Measurements from ENCODE around the gene UBE2G2.
"Not testable (repeated sequence)": the region's sequence is repeated elsewhere in the genome, so short reads cannot be mapped to it uniquely, and the experiment has no call there.

Gene UBE2G2

GRCh38 chr21:44835647-44835973 lies 34.0 kb upstream of the UBE2G2 start:
- no peak for DNase-seq

DNA sequence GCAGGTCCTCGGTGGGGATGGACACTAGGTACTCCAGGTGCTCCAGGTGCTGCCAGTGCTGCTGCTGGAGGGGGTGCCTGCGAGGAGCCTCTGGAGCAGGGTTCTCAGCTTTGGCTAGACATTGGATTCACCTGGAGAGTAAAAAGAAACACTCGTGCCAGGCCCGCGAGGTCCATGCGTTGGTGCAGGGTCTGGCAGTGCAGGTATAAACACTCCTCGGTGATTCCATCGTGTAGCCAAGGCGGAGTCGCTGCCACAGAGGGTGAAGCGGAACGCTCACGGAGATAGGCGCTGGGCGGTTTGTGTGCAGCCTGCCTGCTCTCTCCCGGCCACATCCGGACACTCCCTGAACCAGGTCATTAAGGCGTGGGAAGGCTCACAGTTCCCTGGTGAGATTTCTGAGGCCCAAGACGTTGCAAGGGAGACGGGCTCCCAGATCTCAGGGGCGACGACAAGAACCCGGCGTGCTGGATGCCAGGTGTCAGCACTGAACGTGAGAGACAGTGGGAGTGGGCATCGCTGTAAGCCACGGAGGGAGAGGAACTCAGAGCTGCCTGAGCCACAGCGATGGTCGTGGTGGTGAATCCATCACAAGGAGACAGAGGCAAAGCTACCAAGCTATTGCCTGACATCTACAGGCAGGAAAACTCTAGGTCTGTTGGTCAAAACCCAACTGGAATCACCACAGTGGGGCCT lies 33.5 kb upstream of the UBE2G2 start:
- DNase-seq, result no peak

DNA sequence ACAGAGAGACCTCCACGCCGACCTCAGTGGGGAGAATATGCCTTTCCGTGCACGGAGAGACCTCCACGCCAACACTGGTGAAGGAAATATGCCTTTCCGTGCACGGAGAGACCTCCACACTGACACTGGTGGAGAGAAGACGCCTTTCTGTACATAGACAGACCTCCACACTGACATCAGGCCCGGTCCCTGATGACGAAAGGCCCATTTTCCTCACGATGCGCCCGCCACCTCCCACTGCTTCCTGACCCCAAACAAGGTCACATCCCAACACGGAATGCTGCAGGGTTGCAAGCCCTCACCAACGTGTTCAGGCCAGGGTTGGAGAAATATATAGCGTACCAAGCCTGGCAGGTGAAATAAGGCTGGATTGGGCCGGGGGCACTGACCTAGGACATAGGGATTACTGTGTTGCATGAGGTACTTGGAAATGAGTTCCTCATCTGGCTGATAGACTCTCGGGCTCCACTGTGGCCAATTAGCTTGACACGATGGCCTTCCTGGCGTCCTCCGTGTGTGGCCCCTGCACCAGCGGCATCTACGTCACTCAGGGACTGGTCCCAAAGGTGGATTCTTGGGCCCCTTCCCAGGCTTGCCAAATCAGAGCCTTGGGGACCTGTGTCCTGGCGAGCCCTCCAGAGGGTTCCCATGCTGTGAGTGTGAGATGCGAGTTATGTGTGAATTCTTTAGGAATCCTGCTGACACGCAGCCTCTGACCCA lies 32.8 kb upstream of the UBE2G2 start:
- no peak for DNase-seq

- no peak for DNase-seq
Measured at GRCh38 chr21:44833663-44834062, 32.0 kb upstream of the UBE2G2 start.

DNA sequence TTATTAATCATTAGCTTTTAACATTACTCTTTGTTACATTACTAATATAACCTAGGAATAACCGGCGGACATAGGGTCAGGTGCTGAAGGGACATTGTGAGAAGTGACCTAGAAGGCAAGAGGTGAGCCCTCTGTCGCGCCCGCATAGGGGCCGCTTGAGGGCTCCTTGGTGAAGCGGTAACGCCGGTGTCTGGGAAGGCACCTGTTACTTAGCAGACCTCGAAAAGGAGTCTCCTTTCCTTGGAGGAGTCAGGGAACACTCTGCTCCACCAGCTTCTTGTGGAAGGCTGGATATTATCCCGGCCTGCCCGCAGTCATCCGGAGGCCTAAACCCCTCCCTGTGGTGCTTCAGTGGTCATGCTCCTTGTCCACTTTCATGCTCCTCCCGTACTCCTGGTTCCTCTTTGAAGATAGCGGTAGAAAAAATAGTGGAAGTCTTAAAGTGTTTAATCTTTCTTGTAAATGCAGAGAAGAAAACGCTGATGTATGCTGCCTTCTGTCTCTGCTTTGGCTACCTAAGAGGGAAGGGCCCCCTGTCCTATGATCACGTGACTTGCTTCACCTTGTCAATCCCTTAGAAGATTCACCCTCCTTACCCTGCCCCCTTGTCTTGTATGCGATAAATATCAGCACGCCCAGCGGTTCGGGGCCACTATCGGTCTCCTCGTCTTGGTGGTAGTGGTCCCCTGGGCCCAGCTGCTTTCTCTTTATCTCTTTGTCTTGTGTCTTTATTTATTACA lies 31.1 kb upstream of the UBE2G2 start:
- not testable (repeated sequence) for DNase-seq

- no peak for DNase-seq
Measured at GRCh38 chr21:44831227-44831860, 29.7 kb upstream of the UBE2G2 start.

- DNase-seq, result no peak
Measured at GRCh38 chr21:44829507-44830092, 28.0 kb upstream of the UBE2G2 start.

DNA sequence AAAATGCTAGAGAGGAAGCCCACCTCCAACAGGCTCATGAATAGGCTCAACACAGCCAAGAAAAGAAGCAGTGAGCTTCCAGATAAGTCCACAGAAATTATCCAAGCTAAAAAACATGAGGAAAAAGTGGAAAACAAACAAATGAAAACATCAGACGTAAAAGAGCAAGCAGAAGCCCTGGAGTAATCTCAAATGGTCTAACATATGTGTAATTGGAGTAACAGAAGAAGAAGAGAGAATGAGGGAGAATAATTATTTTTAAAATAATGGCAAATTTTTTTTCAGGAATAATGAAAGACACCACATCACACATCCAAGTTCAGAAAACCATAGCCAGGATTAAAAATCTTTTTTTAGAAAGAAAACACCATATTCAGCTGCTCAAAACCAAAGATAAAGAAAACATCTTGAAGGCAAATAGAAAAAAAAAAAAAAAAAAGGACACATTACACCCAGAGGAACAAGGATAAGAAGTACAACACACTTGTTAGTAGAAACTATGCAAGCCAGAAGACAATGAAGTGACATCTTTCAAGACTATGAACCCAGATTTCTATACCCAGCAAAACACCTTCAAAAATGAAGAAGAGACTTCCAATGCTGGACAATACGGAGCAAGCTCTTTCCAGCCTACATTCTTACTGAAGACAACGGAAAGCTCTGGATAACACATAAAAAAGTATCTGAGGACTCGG lies 26.9 kb upstream of the UBE2G2 start:
- no peak for DNase-seq

GRCh38 chr21:44823179-44823660 lies 21.6 kb upstream of the UBE2G2 start:
- no peak for DNase-seq

GRCh38 chr21:44822484-44823178 lies 21.0 kb upstream of the UBE2G2 start:
- no peak for DNase-seq

DNA sequence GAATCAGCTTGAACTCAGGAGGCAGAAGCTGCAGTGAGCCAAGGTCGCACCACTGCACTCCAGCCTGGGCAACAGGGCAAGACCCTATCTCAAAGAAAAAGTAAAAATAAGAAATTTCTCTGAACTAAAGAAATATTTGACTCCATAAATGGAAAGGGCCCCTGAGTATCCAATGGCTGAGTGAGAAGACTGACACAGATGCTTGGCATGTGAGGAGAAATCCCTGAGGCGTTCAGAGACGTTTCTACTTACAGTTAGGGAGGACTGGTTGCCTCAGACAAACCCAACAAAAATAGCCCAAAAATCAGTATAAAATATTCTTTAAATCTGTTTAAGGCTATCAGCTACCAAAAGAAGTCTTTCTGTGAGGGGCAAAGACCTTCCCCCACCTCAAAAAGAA lies 19.2 kb upstream of the UBE2G2 start:
- peak; percentile 66 for DNase-seq

DNA sequence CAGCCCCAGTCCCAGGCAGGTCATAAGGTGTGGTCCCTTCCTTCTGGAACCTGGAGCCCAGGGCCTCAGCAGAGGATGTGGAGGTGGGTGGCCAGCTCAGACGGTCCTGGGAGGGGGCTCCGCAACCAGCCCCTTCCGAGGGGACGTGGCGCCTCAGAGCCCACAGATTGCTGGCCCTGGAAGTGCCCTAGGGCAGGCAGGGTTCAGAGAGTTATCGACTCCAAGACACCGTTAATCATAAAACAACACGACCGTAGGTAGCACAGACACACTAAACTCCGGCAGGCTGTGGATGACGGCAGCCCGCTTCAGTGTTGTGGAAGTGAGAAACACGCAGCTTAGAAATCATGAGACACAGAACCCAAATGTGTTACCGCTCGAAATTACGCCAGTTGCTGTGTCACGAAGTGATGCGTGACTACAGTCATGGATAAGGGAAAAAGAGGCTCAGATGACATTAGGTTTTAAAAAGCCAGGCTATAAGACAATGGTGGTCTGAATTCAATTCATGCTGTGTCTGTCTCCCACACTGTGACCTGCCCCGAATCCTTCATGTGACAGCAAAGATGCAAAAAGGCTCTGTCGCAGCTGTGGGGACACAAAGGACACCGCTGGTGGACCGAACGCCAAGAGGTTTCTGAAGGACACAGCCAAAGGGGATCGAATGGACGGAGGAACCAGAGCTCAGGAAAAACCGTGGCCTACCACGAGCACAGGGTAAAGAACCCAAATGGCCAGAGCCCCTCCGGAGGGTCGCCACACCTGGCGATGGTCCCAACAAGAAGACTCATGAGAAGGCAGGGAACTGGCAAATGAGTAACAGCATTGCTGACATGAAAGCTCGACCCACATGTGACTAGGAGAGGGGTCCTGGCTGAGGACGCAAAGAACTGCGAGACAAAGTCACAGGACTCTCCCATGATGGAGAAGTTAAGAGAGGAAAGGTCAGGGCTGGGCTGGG lies 17.9 kb upstream of the UBE2G2 start:
- no peak for DNase-seq

GRCh38 chr21:44818640-44819011 lies 17.0 kb upstream of the UBE2G2 start:
- no peak for DNase-seq

- DNase-seq, result peak; percentile 75
Measured at GRCh38 chr21:44817914-44818639, 16.5 kb upstream of the UBE2G2 start, which contains the start of gene SUMO3. SUMO3 (minus strand) TSS chr21:44818062; CDS start chr21:44817968, 94 bp downstream.

GRCh38 chr21:44817506-44817880 lies 15.9 kb upstream of the UBE2G2 start:
- peak; percentile 77 for DNase-seq

- no peak for DNase-seq
Measured at GRCh38 chr21:44816761-44817505, 15.3 kb upstream of the UBE2G2 start.

- no peak for DNase-seq
Measured at GRCh38 chr21:44815852-44816628, 14.4 kb upstream of the UBE2G2 start.

DNA sequence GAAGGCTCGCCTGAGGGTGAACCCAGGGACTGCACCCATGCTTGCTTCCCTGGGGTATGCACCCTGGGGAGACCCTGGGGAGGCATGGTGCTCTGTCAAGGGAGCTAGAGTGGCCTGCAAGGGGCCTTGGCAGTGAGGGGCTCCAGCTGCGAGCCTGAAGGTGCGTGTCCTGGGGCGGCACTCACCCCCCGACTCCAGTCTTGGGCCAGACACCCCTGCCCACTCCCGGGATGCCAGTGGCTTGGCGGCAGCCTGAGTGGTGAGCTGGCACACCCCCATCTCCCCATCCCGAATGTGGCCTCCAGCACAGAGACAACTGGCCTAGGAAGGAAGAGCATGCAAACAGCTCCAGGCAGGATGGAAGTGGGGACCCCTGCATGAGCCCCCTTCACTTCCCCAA lies 13.6 kb upstream of the UBE2G2 start:
- no peak for DNase-seq

Measured in NCI-H226 (cell line).